HepG2 (cell line): ENCODE results near the gene TTC23L. TPM values are rescaled to one million over a fixed set of nuclear protein-coding genes. Genes with fewer than 3 reads are reported as not detected.
A peak's percentile ranks its signal among the peaks of the same experiment; 100 is the strongest.

Experiments used
- ATAC-seq: fragments of 200-7000 bp; cut with Tn5 transposase; 3 replicates; pipeline ENCODE4 v1.9.1; 2020; ENCODE audit warnings: mild to moderate bottlenecking, moderate library complexity
- BruUV-seq: library from RNA; stranded (reverse); fragments of 400-500 nt; replicated peaks from 2 replicates; lab custom pipeline; 2021; lab: Mats Ljungman, UMichigan
- CTCF ChIA-PET: fragments of 300-600 bp; formaldehyde crosslinking; extraction: SDS; loops from one replicate; lab custom pipeline; 2021; ENCODE audit warnings: low total read pairs, inconsistent platforms, low intra/inter-chr PET ratio; lab: Yijun Ruan, JAX
- POLR2A ChIA-PET: fragments of 350-600 bp; sonication (Branson Sonifier 250); formaldehyde crosslinking; loops from one replicate; lab custom pipeline; 2020; ENCODE audit warnings: antibody characterized with exemption, inconsistent platforms; lab: Yijun Ruan, JAX
- DNase-seq: peaks from one replicate; pipeline ENCODE4 v3.0.0-alpha.2; 2015; ENCODE audit warnings: low spot score
- FAIRE-seq: peaks from 3 replicates; lab custom pipeline; 2011; peaks lifted over from hg19 to GRCh38; lab: Jason Lieb, UNC
- H2AFZ ChIP-seq: one replicate; pipeline ENCODE4 v1.6.1; 2011; ENCODE audit warnings: low read length, inconsistent platforms
- H3K27ac ChIP-seq: fragments of 300-600 bp; 3 replicates; pipeline ENCODE4 v1.8.0; 2011; ENCODE audit warnings: mixed run types, mild to moderate bottlenecking, mixed read lengths, low read length, inconsistent platforms; ENCODE audit not compliant: insufficient read depth; ENCODE audit errors: extremely low read length
- H3K27me3 ChIP-seq, 2 experiments: fragments of 200-600 bp in 1 of 2; 2 replicates in 1 of 2; 3 replicates in 1 of 2; pipeline versions ENCODE4 v1.6.0 to v1.8.0; 2011; ENCODE audit warnings: low read length in 2 of 2, mild to moderate bottlenecking in 2 of 2, moderate library complexity in 2 of 2, inconsistent platforms in 1 of 2; ENCODE audit not compliant: insufficient read depth in 2 of 2, control insufficient read depth in 1 of 2
- H3K36me3 ChIP-seq, 2 experiments: fragments of 200-600 bp in 1 of 2; replicated peaks in 1 of 2; 2 replicates in 1 of 2; 3 replicates in 1 of 2; pipeline versions ENCODE4 v1.5.1 to v1.8.0; 2011; ENCODE audit warnings: low read length in 2 of 2, inconsistent platforms in 1 of 2; ENCODE audit not compliant: insufficient read depth in 2 of 2, control insufficient read depth in 1 of 2
- H3K4me1 ChIP-seq: 2 replicates; pipeline ENCODE4 v1.5.1; 2012; ENCODE audit warnings: low read length, inconsistent platforms; ENCODE audit not compliant: insufficient read depth
- H3K4me2 ChIP-seq: 2 replicates; pipeline ENCODE4 v1.6.0; 2011; ENCODE audit warnings: low read depth, low read length, inconsistent platforms
- H3K4me3 ChIP-seq, 3 experiments: fragments of 200-600 bp in 1 of 3; sonication (generic), shearing (Covaris generic) in 1 of 3; replicated peaks in 1 of 3; 2 replicates each; pipeline ENCODE4 v1.5.1; 2011 to 2016; ENCODE audit warnings: low read length in 3 of 3, inconsistent platforms in 2 of 3, low read depth in 2 of 3, mild to moderate bottlenecking in 2 of 3, control low read depth in 1 of 3, mixed read lengths in 1 of 3; ENCODE audit not compliant: insufficient read depth in 1 of 3
- H3K79me2 ChIP-seq: one replicate; pipeline ENCODE4 v1.6.1; 2011; ENCODE audit warnings: low read length, inconsistent platforms; ENCODE audit not compliant: insufficient read depth
- H3K9ac ChIP-seq: 2 replicates; pipeline ENCODE4 v1.6.0; 2011; ENCODE audit warnings: mild to moderate bottlenecking, low read depth, low read length, inconsistent platforms; ENCODE audit not compliant: insufficient read depth
- H3K9me3 ChIP-seq: 2 replicates; pipeline ENCODE4 v1.5.1; 2012; ENCODE audit warnings: mild to moderate bottlenecking, low read length
- H4K20me1 ChIP-seq: 2 replicates; pipeline ENCODE4 v1.6.0; 2011; ENCODE audit warnings: inconsistent platforms, mild to moderate bottlenecking, low read length, moderate library complexity; ENCODE audit not compliant: insufficient read depth
- ARID2 ChIP-seq: sonication (generic); formaldehyde crosslinking; IDR thresholded peaks from 2 replicates; pipeline ENCODE4 v1.8.1; 2022; ENCODE audit warnings: mild to moderate bottlenecking, missing genetic modification reagents, borderline replicate concordance
- CREB3 ChIP-seq: sonication (generic); formaldehyde crosslinking; IDR thresholded peaks from 2 replicates; pipeline ENCODE4 v1.5.0; 2020; ENCODE audit warnings: missing genetic modification reagents
- EP300 ChIP-seq, 3 experiments: sonication (generic) in 1 of 3; formaldehyde crosslinking in 1 of 3; IDR thresholded peaks; 2 replicates each; pipeline versions ENCODE4 v1.5.1 to v1.6.1; 2011 to 2020; ENCODE audit warnings: low read depth in 2 of 3, low read length in 2 of 3, borderline replicate concordance in 1 of 3, improper control_type of control experiment in 1 of 3, mild to moderate bottlenecking in 1 of 3, missing genetic modification reagents in 1 of 3, moderate library complexity in 1 of 3
- FOXO4 ChIP-seq: sonication (generic); formaldehyde crosslinking; conservative IDR thresholded peaks from 2 replicates; pipeline ENCODE4 v1.8.1; 2023; ENCODE audit warnings: missing genetic modification reagents
- MEIS1 ChIP-seq: sonication (generic); formaldehyde crosslinking; IDR thresholded peaks from 2 replicates; pipeline ENCODE4 v1.9.0; 2021; ENCODE audit warnings: mild to moderate bottlenecking, missing genetic modification reagents, moderate library complexity, borderline replicate concordance
- MIXL1 ChIP-seq: IDR thresholded peaks from 2 replicates; pipeline ENCODE4 v1.6.1; 2016
- MLX ChIP-seq: IDR thresholded peaks from 2 replicates; pipeline ENCODE4 v1.6.1; 2016
- PPARG ChIP-seq: conservative IDR thresholded peaks from 2 replicates; pipeline ENCODE4 v1.6.1; 2016; ENCODE audit warnings: missing biosample characterization, missing genetic modification reagents
- SP140L ChIP-seq: sonication (generic); formaldehyde crosslinking; IDR thresholded peaks from 2 replicates; pipeline ENCODE4 v1.4.0; 2020; ENCODE audit warnings: missing genetic modification reagents, borderline replicate concordance
- WIZ ChIP-seq: sonication (generic); formaldehyde crosslinking; IDR thresholded peaks from 2 replicates; pipeline ENCODE4 v1.5.1; 2020; ENCODE audit warnings: mild to moderate bottlenecking, missing genetic modification reagents
- ZNF724P ChIP-seq: sonication (generic); formaldehyde crosslinking; IDR thresholded peaks from 2 replicates; pipeline ENCODE4 v1.8.0; 2022; ENCODE audit warnings: missing genetic modification reagents, borderline replicate concordance
- WGBS: methylation state at CpG from one replicate; pipeline ENCODE4 v1.1.6; 2017; ENCODE audit warnings: low lambda C conversion rate; 5-methylcytosine and 5-hydroxymethylcytosine counted together
- in situ Hi-C: cut with HindIII; loops from 2 replicates; pipeline ENCODE4 v1.10.0; 2017; ENCODE audit warnings: low pct_unique_long_range_greater_than_20kb; ENCODE audit not compliant: extremely low pct_ligation_motif_present
- intact Hi-C: fragments of 100-400 bp; cut with micrococcal nuclease; formaldehyde crosslinking; loops from one replicate; pipeline ENCODE4 v1.10.0; 2022; ENCODE audit not compliant: unreplicated experiment
- polyA plus RNA-seq, 8 experiments: library from polyadenylated mRNA; depleted of rRNA in 3 of 8; stranded (reverse) in 7 of 8; unstranded in 1 of 8; fragments of >200 nt; fragmentation: Illumina TruSeq in 4 of 8; extraction: Trizol in 4 of 8; gene quantifications; 2 replicates each; pipeline versions ENCODE4 v1.2.1 to v1.2.3, GENCODE V29; 2011 to 2016; ENCODE audit warnings: low read depth in 4 of 8, missing spikeins in 1 of 8, mixed read lengths in 1 of 8; ENCODE audit not compliant: insufficient read depth in 1 of 8
- total RNA-seq, 5 experiments: library from RNA; depleted of rRNA; stranded (reverse); fragments of >200 nt; fragmentation: Illumina TruSeq; extraction: Trizol; gene quantifications; 2 replicates each; pipeline ENCODE4 v1.2.3, GENCODE V29; 2016; ENCODE audit warnings: low read depth in 1 of 5
- TF ChIP-seq, protein P1 (sequence below): sonication (generic); formaldehyde crosslinking; IDR thresholded peaks from 2 replicates; pipeline ENCODE4 v1.8.0; 2022; ENCODE audit warnings: mild to moderate bottlenecking, missing genetic modification reagents, borderline replicate concordance
- TF ChIP-seq, protein P2 (sequence below): sonication (generic); formaldehyde crosslinking; IDR thresholded peaks from 2 replicates; pipeline ENCODE4 v1.5.1; 2020; ENCODE audit warnings: missing genetic modification reagents, mild to moderate bottlenecking, borderline replicate concordance

TTC23L gene
- total and polyA plus RNA-seq, 2 of the 13 experiments (the other 11 are each of a cell fraction or from before 2014, with no cell fraction given) = 0.37 to 1.4 TPM

- TF ChIP-seq, protein P1, sequence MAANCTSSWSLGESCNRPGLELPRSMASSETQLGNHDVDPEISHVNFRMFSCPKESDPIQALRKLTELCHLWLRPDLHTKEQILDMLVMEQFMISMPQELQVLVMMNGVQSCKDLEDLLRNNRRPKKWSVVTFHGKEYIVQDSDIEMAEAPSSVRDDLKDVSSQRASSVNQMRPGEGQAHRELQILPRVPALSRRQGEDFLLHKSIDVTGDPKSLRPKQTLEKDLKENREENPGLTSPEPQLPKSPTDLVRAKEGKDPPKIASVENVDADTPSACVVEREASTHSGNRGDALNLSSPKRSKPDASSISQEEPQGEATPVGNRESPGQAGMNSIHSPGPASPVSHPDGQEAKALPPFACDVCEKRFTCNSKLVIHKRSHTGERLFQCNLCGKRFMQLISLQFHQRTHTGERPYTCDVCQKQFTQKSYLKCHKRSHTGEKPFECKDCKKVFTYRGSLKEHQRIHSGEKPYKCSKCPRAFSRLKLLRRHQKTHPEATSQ (CRISPR knock-in tag) = peak; percentile 70; the same call in 1 of the 2 replicates
- TF ChIP-seq MIXL1 (CRISPR knock-in tag) = peak; percentile 70; the same call in 1 of the 2 replicates
- peak; percentile 84 for TF ChIP-seq MEIS1
- TF ChIP-seq EP300 (IDR thresholded peaks at IDR 0.05; ENCODE audit: low read depth in 2 of 2, low read length in 2 of 2) = no peak; a peak in 1 of 4 replicates
- TF ChIP-seq EP300 (CRISPR knock-in tag; IDR thresholded peaks at IDR 0.05; ENCODE audit: borderline replicate concordance) = 0 out of 2 replicates have a peak, but pooled peaks have one; percentile 15
- TF ChIP-seq CREB3 (CRISPR knock-in tag) = peak; percentile 72; the same call in 1 of the 2 replicates
Measured at GRCh38 chr5:34915139-34915855, 76.3 kb downstream of the TTC23L start, which contains the start of the genes BRIX1 and RAD1 (continued).

GRCh38 chr5:34915856-34916192, 76.9 kb downstream of the TTC23L start:
- intact Hi-C loops = loop anchor here (2.0 to 5.0 kb wide), 3 partner anchors 13 to 907 kb away; partner anchors contain the start of genes AMACR, DNAJC21 and RAI14
- Histone ChIP-seq H3K79me2 (peaks cover 68% of the 10 kb centered on the region), H3K9ac (peak overlapping the region; percentile 97), H3K4me1 (peaks cover 39% of the 10 kb centered on the region), H4K20me1 (no peaks in the 10 kb centered on the region; the same call in 1 of the 2 replicates), H3K27me3 (no peaks in the 10 kb centered on the region; a peak in 1 of 5 replicates), H3K4me3 (peak overlapping the region; percentile 83 to 99 (median 95)), H3K36me3 (peaks cover 5 to 30% of the 10 kb centered on the region in 2 experiments), H3K27ac (peak overlapping the region; percentile 89), H3K9me3 (no peaks in the 10 kb centered on the region), H2AFZ (peak overlapping the region; percentile 71), H3K4me2 (peak overlapping the region; percentile 69)
- WGBS = 1% methylated on average over 19 of the region's 20 CpGs
- POLR2A ChIA-PET = interaction anchor here (0.7 to 5.4 kb wide), 14 partner anchors 8 to 450 kb away, joined by 3 to 92 read pairs (median 5); partner anchors contain the start of genes DNAJC21, RAI14 and TTC23L
- in situ Hi-C loops = no loop called here
- ATAC-seq (peak; percentile 10), DNase-seq (no peak), FAIRE-seq (no peak)
- BruUV-seq = TSS peak; percentile 80
- CTCF ChIA-PET = no interaction called here
- 0 out of 2 replicates have a peak, but pooled peaks have one; percentile 2 for TF ChIP-seq ZNF724P
- TF ChIP-seq, protein P2, sequence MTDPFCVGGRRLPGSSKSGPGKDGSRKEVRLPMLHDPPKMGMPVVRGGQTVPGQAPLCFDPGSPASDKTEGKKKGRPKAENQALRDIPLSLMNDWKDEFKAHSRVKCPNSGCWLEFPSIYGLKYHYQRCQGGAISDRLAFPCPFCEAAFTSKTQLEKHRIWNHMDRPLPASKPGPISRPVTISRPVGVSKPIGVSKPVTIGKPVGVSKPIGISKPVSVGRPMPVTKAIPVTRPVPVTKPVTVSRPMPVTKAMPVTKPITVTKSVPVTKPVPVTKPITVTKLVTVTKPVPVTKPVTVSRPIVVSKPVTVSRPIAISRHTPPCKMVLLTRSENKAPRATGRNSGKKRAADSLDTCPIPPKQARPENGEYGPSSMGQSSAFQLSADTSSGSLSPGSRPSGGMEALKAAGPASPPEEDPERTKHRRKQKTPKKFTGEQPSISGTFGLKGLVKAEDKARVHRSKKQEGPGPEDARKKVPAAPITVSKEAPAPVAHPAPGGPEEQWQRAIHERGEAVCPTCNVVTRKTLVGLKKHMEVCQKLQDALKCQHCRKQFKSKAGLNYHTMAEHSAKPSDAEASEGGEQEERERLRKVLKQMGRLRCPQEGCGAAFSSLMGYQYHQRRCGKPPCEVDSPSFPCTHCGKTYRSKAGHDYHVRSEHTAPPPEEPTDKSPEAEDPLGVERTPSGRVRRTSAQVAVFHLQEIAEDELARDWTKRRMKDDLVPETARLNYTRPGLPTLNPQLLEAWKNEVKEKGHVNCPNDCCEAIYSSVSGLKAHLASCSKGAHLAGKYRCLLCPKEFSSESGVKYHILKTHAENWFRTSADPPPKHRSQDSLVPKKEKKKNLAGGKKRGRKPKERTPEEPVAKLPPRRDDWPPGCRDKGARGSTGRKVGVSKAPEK = 0 out of 2 replicates have a peak, but pooled peaks have one; percentile 11
- TF ChIP-seq ARID2 (CRISPR knock-in tag) = no peak
- no peak for TF ChIP-seq FOXO4 (CRISPR knock-in tag)
- TF ChIP-seq WIZ = no peak
- no peak for TF ChIP-seq MLX (CRISPR knock-in tag)
- TF ChIP-seq SP140L (CRISPR knock-in tag) = peak; percentile 3; the same call in 1 of the 2 replicates
- TF ChIP-seq PPARG (CRISPR knock-in tag) = no peak
